NCI-H2171 (cell line): ENCODE measurements around the gene MAP2K3.

ENCODE experiments used
- DNase-seq: peaks from one replicate; lab custom pipeline; 2025; lab: John Stamatoyannopoulos, UW

MAP2K3 gene

GRCh38 chr17:21284319-21285163, at the start of gene MAP2K3:
TSS of gene MAP2K3 (plus strand) at chr17:21284711. CDS start at chr17:21284921, 210 bp downstream.
- peak; percentile 96 for DNase-seq

GRCh38 chr17:21235921-21236320, 48.6 kb upstream of the MAP2K3 start:
- no peak for DNase-seq

DNA sequence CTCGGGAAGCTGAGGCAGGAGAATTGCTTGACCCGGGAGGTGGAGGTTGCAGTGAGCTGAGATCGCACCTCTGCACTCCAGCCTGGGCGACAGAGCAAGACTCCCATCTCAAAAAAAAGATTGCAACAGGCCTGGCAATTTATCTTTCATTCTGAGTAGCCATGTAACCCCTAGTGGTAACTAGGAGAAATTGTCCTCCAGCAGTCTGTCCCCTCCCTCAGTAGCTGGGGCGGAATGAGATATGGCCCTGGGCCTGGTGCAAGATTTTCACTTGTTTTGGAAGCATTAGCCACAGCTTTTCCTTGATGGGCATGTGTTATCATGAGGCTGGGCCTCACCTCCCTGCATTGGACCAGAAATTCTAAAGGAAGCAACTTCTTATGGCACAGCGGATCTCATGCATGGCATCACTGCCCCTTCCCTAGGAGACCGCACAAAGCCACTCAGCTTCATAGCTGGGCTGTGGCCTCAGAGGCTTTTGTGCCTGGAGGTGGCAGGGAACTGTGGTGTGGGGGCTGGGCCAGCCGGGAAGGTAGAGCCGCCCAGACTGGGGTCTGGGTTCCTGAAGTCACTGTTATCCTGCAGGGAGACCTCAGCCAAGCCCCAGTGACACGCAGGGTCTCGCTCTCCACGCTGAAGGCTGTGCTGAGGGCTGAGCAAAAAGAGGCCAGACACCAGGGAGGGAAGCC, 44.7 kb upstream of the MAP2K3 start:
- no peak for DNase-seq

DNA sequence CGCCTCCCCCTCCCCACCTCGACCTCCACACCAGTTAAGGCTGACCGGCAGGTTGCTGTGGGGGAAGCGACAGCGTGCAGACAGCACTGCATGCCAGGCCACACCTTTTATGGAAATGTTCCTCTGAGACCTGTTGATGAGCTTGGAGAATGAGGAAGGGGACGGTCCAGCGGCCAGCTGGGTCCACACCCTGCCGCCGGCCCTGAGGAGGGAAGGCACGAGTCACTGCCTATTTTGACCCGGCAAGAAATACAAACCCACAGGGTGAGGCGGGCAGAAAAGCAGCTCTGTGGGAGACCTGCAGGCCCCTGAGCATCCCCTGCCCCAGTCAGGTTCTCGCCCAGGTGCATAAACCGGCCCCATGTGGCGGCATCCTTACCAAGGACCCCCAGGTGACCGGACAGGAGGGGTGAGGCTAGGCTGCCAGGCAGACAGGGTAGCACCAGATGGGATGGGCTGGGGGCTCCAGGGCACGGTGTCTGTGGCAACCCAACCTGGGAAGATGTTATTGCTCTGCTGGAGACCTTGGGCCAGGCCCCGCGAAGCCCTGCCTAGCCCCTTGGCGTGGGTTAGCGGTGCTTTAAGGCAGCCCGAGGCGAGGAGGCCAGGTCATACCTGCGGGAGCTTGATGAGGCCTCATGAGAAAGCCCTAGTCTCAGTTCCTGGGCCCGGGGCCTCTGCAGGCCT, 44.0 kb upstream of the MAP2K3 start:
- no peak for DNase-seq

DNA sequence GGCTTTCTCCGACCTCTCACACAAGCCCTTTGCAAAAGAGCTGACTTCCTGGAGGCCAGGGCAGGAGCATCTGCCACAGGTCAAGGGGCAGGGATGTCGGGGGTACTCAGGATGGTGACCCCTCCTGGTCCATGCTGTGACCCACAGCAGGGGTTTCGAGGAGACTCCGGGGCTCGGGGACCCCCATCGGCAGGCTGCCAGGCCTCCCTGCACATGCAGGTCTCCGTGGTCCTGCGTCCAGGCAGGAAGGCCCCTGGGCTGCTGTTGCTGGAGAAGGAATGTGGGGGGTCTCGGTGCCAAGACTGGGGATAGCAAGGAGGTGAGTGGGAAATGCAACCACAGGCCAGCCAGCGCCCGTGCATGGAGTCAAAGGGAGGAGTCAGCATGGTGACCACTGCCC, 42.9 kb upstream of the MAP2K3 start:
- no peak for DNase-seq

- no peak for DNase-seq
Observed at GRCh38 chr17:21242026-21242697, 42.3 kb upstream of the MAP2K3 start.

GRCh38 chr17:21242780-21243515, 41.6 kb upstream of the MAP2K3 start:
- no peak for DNase-seq

DNA sequence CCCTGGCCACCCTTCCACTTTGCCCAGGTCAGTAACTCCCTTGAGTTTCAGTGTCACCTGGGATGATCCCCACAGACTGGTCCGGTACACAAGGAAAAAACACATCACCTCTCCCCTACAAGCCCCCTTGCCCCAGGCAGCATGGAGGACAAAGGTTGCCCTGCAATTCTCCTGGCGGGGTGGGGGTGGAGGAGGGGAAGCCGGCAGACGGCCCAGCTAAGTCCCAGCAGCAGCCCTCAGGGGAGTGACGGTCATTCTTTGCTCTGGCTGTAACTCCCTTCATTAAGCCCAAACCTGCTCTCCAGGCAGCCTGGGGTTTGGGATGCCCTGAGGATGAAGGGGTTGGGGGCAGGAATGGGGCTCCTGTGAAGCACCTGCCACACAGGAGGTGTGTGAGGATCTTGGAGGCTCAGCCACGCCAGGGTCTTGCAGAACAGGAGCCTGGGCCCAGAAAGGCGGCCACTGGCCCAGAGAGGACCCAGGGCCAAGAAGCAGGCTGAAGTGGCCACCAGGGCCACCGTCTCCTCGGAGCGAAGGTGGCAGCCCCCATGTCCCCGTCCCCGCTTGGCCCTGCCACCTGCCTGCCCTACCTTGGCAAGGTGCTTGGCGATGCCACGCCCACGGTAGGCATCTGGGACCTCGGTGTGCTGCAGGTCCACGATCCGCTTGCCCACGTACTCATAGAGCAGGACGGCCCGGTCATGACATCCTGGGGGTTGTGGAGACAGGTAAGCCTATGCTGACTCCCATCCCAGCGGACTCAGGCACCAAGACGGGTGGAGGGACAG, 40.8 kb upstream of the MAP2K3 start:
- no peak for DNase-seq

DNA sequence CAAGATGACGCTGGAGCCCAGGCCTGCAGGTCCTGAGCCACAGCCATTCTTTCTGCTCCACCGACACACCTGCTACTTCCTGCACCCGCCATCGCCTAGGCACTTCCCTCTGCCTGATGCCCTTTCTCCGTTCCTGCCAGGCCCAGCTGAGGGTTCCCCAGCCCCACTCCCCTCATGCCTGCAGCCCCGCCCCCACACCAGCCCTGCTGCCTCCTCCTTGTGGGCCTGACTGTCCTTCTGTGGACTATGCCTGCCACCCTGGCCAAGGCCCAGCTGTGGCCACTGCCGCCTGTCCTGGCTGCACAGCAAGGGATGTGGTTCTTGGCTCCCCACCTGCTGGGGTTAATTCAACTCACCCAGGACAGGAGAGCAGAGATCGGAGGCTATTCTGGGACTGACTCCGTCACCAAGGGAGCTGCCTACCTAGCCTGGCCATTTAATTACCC, 38.8 kb upstream of the MAP2K3 start:
- DNase-seq: no peak

GRCh38 chr17:21246698-21247097, 37.8 kb upstream of the MAP2K3 start:
- no peak for DNase-seq

DNA sequence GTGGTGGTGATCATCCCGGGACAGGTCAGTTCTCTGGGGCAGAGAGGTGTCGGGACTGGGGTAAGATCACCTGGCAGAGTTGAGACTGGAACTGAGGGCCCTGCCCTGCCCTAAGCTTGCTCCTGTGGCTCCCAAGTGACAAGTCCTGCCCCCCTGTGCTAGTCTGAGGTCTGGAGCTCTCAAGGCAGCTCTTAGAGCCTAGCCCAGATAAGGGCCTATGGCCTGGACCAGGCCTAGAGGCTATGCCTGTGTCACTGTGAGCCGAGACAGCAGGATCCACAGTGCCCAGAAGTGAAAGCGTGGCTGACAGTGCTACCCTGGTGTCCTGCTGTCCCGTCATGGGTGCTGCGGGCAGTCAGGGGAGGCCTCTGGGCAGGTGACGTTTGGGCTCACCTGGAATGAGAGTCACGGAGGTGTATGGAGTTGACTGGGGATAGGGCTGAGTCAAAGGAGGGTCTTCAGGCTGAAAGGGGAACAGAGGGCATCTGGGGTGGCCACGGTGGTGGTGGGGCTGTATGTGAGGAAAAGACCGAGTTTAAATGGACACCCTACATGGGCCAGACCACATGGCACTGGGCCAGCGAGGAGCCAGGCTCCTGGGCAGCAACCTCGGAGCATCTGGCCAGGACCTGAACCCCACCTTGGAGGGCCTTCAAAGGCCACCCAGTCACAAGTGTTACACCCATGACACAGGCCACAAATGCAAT, 36.8 kb upstream of the MAP2K3 start:
- DNase-seq: no peak

GRCh38 chr17:21248500-21248899, 36.0 kb upstream of the MAP2K3 start:
- DNase-seq: no peak

GRCh38 chr17:21249086-21249795, 35.3 kb upstream of the MAP2K3 start:
- no peak for DNase-seq

DNA sequence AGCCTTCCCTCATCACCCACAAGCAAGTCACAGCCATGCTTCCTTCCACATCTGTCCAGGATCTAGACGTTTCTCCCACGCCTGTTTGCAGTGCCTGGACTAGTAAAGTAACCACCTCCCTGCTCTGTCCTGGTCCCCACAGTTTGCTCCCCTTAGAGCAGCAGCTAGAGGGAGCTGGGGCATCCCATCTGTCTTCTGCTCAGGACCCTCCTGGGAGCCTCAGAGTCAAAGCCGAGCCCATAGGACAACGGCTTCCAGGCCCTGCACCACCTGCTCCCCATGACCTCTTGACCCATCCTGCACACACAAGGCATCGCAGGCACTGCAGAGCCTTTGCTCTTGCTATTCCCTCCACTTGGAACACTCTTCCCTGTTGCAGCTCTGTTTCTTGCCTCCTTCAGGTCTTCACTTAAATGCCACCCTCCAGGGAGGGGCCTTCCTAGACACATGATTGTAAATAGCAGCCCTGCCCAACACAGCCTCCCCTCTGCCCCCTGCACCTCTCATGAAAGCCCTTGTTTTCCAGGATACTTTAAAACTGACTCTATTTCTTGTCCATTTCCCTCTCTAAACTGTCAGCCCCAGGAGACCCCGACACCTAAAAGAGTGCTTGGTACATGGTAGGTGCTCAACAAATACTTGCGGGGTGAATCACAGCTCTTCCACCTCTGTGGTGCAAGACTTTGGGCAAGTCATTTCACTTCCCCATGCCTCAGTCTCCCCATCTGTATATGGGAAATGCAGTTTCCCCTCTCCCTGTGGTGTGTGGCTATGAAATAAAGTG, 34.4 kb upstream of the MAP2K3 start:
- DNase-seq: no peak

GRCh38 chr17:21250854-21251253, 33.7 kb upstream of the MAP2K3 start:
- no peak for DNase-seq

GRCh38 chr17:21251337-21252010, 33.0 kb upstream of the MAP2K3 start:
- no peak for DNase-seq

- no peak for DNase-seq
Observed at GRCh38 chr17:21252289-21252795, 32.2 kb upstream of the MAP2K3 start.
